HTR-8/SVneo (cell line): ENCODE data around the gene PPFIA1.
"Not testable (repeated sequence)": the region's sequence is repeated elsewhere in the genome, so short reads cannot be mapped to it uniquely, and the experiment has no call there.

Experiments used
- DNase-seq: peaks from one replicate; pipeline ENCODE4 v3.0.0; 2011; ENCODE audit warnings: low spot score, mixed read lengths; ENCODE audit not compliant: insufficient read length
- FAIRE-seq: peaks from 2 replicates; lab custom pipeline; 2011; peaks lifted over from hg19 to GRCh38; lab: Jason Lieb, UNC

The PPFIA1 gene

GRCh38 chr11:70292863-70293262 lies 22.4 kb downstream of the PPFIA1 start:
- FAIRE-seq (no peak), DNase-seq (no peak)

- not testable (repeated sequence) for DNase-seq, FAIRE-seq
Observed at GRCh38 chr11:70295166-70295565, 24.7 kb downstream of the PPFIA1 start.

DNA sequence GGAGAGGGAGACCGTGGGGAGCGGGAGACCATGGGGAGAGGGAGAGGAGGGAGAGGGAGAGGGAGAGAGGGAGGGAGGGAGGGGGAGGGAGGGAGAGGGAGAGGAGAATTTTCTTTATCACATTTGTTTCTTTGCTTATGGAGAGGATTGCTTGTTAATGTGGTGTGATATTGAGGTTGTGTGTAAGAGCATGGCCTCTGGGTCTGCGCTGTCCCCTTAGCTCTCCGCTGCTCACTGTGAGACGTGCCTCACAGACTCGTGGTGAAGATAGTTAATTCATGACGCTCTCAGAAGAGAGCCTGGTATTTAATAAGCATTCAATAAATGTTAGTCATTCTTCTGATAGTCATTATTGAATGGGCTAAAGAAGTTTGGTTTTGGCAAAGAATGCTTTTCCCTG lies 26.2 kb downstream of the PPFIA1 start:
- no peak for FAIRE-seq
- no peak for DNase-seq

- FAIRE-seq: no peak
Observed at GRCh38 chr11:70297341-70297740, 26.9 kb downstream of the PPFIA1 start.

GRCh38 chr11:70298243-70298915 lies 27.9 kb downstream of the PPFIA1 start:
- no peak for DNase-seq
- no peak for FAIRE-seq

More at GRCh38 chr11:70297341-70297740, 26.9 kb downstream of the PPFIA1 start:
- no peak for DNase-seq

- no peak for FAIRE-seq
- no peak for DNase-seq
Observed at GRCh38 chr11:70299636-70300035, 29.1 kb downstream of the PPFIA1 start.

DNA sequence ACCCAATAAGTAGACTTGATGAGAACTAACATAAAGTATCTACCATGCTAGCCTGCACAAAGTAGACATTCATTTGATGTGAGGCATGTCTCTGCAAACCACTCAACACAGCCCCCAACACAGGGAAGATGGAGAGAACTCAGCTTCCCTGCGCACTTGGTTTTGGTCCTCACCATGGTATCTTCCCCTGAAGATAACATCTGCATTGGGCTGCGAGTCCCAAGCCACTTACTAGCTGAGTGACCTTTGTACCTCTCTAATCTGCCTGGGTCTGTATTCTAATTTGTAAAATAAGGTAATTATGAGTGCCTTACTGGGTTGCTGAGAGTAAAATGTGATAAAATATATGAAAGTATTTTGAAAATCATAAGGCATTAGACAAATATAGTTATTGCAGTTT lies 30.7 kb downstream of the PPFIA1 start:
- FAIRE-seq (no peak), DNase-seq (no peak)

DNA sequence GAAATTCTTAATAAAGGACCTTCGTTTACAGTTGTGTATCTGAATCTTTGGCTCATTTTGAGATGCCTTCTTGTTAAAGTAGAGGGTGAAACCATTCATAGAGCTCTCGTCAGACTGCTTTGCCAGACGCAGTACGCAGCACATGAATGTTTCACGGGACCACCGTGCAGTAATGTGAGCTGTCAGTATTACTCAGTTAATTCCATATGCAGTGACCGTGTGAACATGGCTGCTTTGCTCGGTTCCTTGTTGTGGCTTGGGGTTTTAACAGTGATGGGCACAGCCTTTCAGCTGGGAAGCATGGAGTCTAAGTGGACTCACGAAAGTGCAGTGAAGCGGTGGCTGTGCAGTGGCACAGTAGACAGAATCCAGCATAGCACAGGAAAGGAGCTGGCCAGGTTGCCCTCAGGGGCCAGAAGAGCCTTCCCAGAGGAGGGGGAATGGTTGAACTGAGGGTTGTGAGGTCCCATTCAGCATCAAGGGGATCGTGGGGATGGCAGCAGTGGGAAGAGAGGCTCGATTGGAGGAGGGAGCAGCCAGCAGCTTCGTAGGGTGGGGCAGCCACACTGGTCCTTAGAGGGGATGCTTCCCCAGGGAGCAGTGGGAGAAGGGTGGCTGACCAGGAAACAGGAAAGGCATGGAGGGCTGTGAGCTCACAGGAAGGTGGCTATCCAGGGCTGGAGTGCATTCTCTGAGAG lies 31.4 kb downstream of the PPFIA1 start:
- no peak for FAIRE-seq
- DNase-seq: no peak

GRCh38 chr11:70302419-70302752 lies 31.9 kb downstream of the PPFIA1 start:
- no peak for FAIRE-seq
- DNase-seq: no peak

DNA sequence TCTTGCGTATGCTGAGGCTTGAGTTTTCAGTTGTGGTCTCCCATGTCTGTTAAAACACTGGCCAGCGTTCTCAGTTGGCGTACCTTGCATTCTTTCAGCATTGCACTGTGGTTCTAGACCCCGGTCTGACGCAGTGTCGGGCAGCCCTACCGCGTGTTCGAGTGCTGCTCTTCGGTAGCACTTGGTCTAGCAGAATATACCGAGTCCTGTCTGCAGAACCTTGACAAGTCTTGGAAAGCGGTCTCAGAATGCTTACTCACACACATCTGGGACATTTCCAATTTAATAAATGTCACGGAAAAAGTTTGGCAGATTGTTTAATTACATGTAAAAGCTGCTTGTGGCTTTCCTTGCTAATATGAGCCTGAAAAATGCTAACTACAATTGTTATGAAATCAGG lies 32.6 kb downstream of the PPFIA1 start:
- no peak for FAIRE-seq

DNA sequence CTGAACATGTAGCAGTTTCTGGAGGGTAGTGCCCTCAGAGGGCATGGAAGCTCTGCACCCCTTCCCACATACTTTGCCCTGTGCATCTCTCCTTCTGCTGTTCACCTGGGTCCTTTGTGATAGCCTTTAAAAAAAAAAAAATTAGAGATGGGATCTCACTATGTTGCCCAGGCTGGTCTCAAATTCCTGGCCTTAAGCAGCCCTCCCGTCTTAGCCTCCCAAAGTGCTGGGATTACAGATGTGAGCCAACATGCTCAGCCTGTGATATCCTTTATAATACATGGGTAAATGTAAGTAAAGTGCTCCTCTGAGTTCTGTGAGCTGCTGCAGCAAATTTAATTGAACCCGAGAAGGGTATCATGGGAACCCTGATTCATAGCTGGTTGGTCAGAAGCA lies 33.7 kb downstream of the PPFIA1 start:
- FAIRE-seq: no peak
- no peak for DNase-seq

More for the DNA sequence above, 32.6 kb downstream of the PPFIA1 start:
- DNase-seq: no peak

DNA sequence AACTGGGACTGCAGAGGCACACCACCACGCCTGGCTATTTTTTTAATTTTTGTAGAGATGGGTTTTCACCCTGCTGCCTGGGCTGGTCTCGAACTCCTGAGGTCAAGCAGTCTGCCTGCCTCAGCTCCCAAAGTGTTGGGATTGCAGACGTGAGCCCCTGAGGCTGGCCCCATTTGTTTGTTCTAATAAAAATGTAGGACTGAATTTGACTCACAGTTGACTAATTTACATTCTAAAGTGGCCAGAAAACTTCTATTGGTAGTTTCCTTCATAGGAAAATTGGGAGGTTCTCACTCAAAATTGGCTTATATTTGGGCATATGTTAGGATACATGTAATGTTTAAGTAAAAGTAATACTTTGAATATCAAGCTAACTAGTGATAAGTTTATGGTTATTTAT lies 35.0 kb downstream of the PPFIA1 start:
- FAIRE-seq: no peak
- DNase-seq: no peak

DNA sequence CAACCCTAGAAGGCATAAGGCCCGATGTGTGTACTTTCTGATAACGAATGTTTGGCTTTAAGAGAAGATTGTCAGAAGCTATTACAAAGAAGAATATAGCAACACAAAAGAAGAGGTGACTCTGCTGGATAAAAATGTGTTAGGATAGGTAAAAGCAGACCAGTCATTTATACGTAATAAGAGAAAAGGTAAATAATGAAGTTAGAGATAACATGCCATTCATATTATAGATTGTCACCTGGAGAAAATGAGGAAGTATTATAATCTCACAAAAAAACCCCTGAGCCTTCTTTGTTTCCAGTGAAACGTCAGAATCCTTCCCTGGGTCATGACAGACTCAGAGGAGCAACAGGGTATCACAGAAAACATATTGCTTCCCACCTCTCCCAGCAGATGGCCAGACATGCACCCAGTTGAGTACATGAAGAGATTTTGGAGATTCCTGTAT lies 36.1 kb downstream of the PPFIA1 start:
- DNase-seq (no peak), FAIRE-seq (no peak)

GRCh38 chr11:70307176-70307575 lies 36.7 kb downstream of the PPFIA1 start:
- DNase-seq (no peak), FAIRE-seq (no peak)

DNA sequence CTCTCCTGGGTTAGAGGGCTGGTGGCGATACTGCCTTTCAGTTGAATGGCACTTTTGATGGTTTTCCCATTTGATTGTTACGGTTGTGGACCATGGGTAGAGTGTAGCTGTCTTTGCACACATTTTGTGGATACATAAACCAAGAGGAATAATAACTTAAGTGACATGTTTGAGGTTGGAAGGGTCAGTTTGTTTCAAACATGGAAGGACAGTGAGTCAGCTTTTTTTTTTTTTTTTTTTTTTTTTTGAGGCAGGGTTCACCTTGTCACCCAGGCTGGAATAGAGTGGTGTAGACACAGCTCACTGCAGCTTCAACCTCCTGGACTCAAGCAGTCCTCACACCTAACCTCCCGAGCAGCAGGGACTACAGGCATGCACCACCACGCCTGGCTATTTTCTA lies 41.1 kb downstream of the PPFIA1 start:
- DNase-seq: no peak
- FAIRE-seq: no peak

GRCh38 chr11:70312401-70313357 lies 42.2 kb downstream of the PPFIA1 start:
- FAIRE-seq: no peak
- DNase-seq: no peak

DNA sequence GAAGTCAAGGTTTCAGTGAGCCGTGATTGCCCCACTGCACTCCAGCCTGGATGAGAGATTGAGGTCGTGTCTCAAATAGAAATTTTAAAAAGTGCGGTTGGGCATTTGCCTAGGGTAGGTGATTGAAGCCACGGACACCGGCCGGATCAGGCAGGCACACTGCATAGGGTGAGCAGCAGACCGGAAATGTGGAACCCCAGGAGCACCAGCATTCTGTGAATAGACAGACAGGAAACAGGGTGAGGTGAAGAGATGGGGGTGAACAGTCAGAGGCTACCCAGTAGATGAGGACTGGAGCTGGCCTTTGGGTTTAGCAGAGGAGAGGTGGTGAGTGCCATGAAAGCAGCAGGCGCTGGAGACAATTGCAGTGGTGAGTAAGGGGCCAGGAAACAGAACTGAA lies 43.5 kb downstream of the PPFIA1 start:
- no peak for DNase-seq
- FAIRE-seq: no peak

DNA sequence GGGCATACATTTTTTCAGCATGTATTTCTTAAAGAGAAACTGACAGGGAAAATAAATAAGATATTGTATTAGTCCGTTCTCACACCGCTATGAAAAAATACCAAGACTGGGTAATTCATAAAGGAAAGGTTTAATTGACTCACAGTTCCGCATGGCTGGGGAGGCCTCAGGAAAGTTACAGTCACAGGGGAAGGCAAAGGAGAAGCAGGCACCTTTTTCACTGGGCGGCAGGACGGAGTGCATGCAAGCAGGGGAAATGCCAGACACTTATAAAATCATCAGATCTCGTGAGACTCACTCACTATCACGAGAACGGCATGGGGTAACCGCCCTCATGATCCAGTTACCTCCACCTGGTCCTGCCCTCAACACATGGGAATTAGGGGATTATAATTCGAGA lies 44.2 kb downstream of the PPFIA1 start:
- FAIRE-seq: no peak
- no peak for DNase-seq

GRCh38 chr11:70315716-70316115 lies 45.2 kb downstream of the PPFIA1 start:
- DNase-seq (no peak), FAIRE-seq (no peak)

DNA sequence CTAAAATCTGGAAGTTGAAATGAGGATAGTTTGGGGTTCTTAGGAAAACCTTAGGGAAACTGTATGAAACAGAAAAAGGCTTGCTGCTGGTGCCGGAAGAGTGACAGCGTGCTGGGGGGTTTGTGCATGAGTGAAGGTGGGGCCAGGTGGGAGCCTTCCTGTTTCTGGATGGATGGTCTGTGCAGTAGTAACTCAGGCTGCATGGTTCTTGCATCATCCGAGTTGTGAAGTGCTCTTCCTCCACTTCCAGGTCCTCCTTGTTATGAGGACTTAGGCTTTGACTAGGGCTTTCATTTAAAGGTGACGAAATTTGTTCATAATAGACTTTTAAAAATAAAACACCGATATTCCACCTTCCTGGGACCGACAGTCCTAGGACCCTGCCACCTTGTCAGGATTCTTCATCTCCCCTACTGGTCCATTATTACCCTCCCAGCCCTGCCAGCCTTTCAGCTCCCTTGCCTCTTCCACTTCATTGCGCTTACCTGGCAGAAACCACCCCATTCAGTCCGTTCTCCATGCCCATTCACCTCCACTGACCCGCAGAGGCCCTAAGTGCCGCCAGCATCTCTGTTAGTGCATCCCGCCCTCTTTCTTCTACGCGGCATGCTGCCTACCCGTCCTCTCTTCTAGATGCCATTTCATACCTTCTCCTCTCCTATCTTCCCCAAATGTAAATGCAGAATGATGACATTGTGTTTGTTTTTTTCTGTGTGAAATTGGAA lies 47.3 kb downstream of the PPFIA1 start:
- no peak for DNase-seq
- FAIRE-seq: no peak
